EL (cell line): ENCODE results near the gene PCDHGA5.
A peak's percentile ranks its signal among the peaks of the same experiment; 100 is the strongest.
"Not testable (repeated sequence)": the region's sequence is repeated elsewhere in the genome, so short reads cannot be mapped to it uniquely, and the experiment has no call there.

Experiments used
- DNase-seq: peaks from one replicate; pipeline ENCODE4 v3.0.0-alpha.2; 2016

Gene PCDHGA5

GRCh38 chr5:141354900-141355469, 9.0 kb upstream of the PCDHGA5 start, which contains the start of gene PCDHGA4:
Gene PCDHGA4 (plus strand): TSS chr5:141355021. CDS start chr5:141355108, 87 bp downstream.
- DNase-seq = no peak

- DNase-seq = no peak
Measured at GRCh38 chr5:141355641-141356040, 8.3 kb upstream of the PCDHGA5 start.

GRCh38 chr5:141356133-141356532, 7.8 kb upstream of the PCDHGA5 start:
- DNase-seq = no peak

GRCh38 chr5:141356950-141357349, 7.0 kb upstream of the PCDHGA5 start:
- DNase-seq = no peak

GRCh38 chr5:141359790-141360426, 4.1 kb upstream of the PCDHGA5 start, which contains the start of gene PCDHGB2:
Gene PCDHGB2 (plus strand): TSS chr5:141359994. CDS start chr5:141360136, 142 bp downstream.
- DNase-seq = peak; percentile 68

- DNase-seq = no peak
Measured at GRCh38 chr5:141360685-141361084, 3.3 kb upstream of the PCDHGA5 start.

GRCh38 chr5:141362719-141363118, 1.2 kb upstream of the PCDHGA5 start:
- no peak for DNase-seq

GRCh38 chr5:141366016-141366896, 2.3 kb downstream of the PCDHGA5 start:
- DNase-seq = no peak

- DNase-seq = peak; percentile 71
Measured at GRCh38 chr5:141369994-141370848, 6.3 kb downstream of the PCDHGA5 start, which contains the start of gene PCDHGB3. Gene PCDHGB3 (plus strand): TSS chr5:141370242. CDS start chr5:141370395, 153 bp downstream.

- DNase-seq = no peak
Measured at GRCh38 chr5:141371572-141372475, 7.9 kb downstream of the PCDHGA5 start.

GRCh38 chr5:141373673-141374317, 9.8 kb downstream of the PCDHGA5 start, which contains the start of gene PCDHGA6:
Gene PCDHGA6 (plus strand): TSS chr5:141373891. CDS start chr5:141374084, 193 bp downstream.
- peak; percentile 39 for DNase-seq

- DNase-seq = no peak
Measured at GRCh38 chr5:141374627-141375026, 10.7 kb downstream of the PCDHGA5 start.

- not testable (repeated sequence) for DNase-seq
Measured at GRCh38 chr5:141375444-141376155, 11.6 kb downstream of the PCDHGA5 start.

GRCh38 chr5:141382469-141383294, 18.7 kb downstream of the PCDHGA5 start, which contains the start of gene PCDHGA7:
Gene PCDHGA7 (plus strand): TSS chr5:141382742. CDS start chr5:141382900, 158 bp downstream.
- DNase-seq = peak; percentile 62

- no peak for DNase-seq
Measured at GRCh38 chr5:141383345-141383744, 19.4 kb downstream of the PCDHGA5 start.

- no peak for DNase-seq
Measured at GRCh38 chr5:141384471-141385267, 20.7 kb downstream of the PCDHGA5 start.

GRCh38 chr5:141387557-141388311, 23.8 kb downstream of the PCDHGA5 start, which contains the start of gene PCDHGB4:
Gene PCDHGB4 (plus strand): TSS chr5:141387698. CDS start chr5:141387885, 187 bp downstream.
- peak; percentile 44 for DNase-seq
